Type B pancreatic cell (in vitro differentiated cells): ENCODE measurements around the gene CFAP57. TPM values are rescaled to one million over a fixed set of nuclear protein-coding genes. Genes with fewer than 3 reads are reported as not detected.
A peak's percentile ranks its signal among the peaks of the same experiment; 100 is the strongest.

Experiments used
- DNase-seq: peaks from one replicate; pipeline ENCODE4 v3.0.0; 2021; ENCODE audit warnings: mixed read lengths; ENCODE audit not compliant: unreplicated experiment; ENCODE audit errors: extremely low spot score
- H3K27ac Mint-ChIP-seq: 2 replicates; pipeline ENCODE4 v1.8.0; 2021; ENCODE audit warnings: mild to moderate bottlenecking, mixed read lengths
- H3K27me3 Mint-ChIP-seq: 2 replicates; pipeline ENCODE4 v1.8.0; 2021; ENCODE audit warnings: mixed read lengths
- H3K36me3 Mint-ChIP-seq: 2 replicates; pipeline ENCODE4 v1.8.0; 2021; ENCODE audit warnings: mixed read lengths
- H3K4me1 Mint-ChIP-seq: one replicate; pipeline ENCODE4 v1.8.0; 2021; ENCODE audit warnings: mixed read lengths; ENCODE audit not compliant: unreplicated experiment
- H3K4me3 Mint-ChIP-seq: 2 replicates; pipeline ENCODE4 v1.8.0; 2021; ENCODE audit warnings: mild to moderate bottlenecking, mixed read lengths
- H3K9me3 Mint-ChIP-seq: 2 replicates; pipeline ENCODE4 v1.8.0; 2021; ENCODE audit warnings: mixed read lengths
- total RNA-seq: library from RNA; stranded (reverse); gene quantifications from 2 replicates; pipeline ENCODE4 v1.2.1, GENCODE V29; 2021; ENCODE audit warnings: low replicate concordance
- TF ChIP-seq, protein P1 (sequence below): fragments of 200-600 bp; sonication (generic); conservative IDR thresholded peaks from 2 replicates; pipeline ENCODE4 v1.5.0; 2021; ENCODE audit warnings: antibody characterized with exemption, mild to moderate bottlenecking

Gene CFAP57
- total RNA-seq, 1 donor from 2014 or later, result 1.8 TPM

DNA sequence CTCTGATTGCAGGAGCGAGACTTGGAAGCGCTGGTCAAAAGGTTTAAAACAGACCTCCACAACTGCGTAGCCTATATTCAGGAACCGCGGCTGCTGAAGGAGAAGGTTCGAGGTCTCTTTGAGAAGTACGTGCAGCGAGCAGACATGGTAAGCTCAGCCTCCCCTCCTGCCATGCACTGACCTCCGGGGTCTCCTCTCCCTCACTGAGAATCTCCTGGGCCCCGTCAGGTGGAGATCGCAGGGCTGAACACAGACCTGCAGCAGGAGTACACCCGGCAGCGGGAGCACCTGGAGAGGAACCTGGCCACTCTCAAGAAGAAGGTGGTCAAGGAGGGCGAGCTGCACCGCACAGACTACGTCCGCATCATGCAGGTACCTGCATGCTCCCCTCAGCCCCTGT is 62.1 kb downstream of the CFAP57 start:
- H3K27ac Mint-ChIP-seq, result no peak overlapping the region
- no peaks in the 10 kb centered on the region for H3K27me3 Mint-ChIP-seq
- H3K9me3 Mint-ChIP-seq, result no peaks in the 10 kb centered on the region
- H3K4me1 Mint-ChIP-seq, result peaks cover 5% of the 10 kb centered on the region
- H3K36me3 Mint-ChIP-seq, result no peaks in the 10 kb centered on the region
- TF ChIP-seq, protein P1, sequence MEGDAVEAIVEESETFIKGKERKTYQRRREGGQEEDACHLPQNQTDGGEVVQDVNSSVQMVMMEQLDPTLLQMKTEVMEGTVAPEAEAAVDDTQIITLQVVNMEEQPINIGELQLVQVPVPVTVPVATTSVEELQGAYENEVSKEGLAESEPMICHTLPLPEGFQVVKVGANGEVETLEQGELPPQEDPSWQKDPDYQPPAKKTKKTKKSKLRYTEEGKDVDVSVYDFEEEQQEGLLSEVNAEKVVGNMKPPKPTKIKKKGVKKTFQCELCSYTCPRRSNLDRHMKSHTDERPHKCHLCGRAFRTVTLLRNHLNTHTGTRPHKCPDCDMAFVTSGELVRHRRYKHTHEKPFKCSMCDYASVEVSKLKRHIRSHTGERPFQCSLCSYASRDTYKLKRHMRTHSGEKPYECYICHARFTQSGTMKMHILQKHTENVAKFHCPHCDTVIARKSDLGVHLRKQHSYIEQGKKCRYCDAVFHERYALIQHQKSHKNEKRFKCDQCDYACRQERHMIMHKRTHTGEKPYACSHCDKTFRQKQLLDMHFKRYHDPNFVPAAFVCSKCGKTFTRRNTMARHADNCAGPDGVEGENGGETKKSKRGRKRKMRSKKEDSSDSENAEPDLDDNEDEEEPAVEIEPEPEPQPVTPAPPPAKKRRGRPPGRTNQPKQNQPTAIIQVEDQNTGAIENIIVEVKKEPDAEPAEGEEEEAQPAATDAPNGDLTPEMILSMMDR, result no peak
- no peak for DNase-seq
- no peak overlapping the region for H3K4me3 Mint-ChIP-seq

DNA sequence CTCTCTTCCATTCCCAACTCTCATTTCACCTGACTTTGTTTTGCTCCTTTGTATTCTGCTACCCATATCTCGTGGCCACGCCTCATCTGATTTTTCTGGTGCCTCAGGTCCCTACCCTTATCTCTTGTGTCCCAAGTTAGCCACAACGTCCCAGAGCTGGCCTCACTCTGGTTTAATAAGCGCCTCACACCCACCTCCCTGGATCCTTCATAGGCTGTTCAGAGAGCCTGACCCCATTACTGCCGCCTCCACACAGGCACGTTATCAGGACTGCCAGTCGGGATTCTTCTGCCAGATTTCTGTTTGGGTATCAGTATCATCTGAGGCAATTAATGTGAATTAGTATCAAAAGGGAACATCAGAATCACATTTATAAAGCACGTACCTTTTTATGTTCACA is 62.9 kb downstream of the CFAP57 start:
- Mint-ChIP-seq H3K36me3 (no peaks in the 10 kb centered on the region), H3K27me3 (no peaks in the 10 kb centered on the region), H3K4me1 (peaks cover 5% of the 10 kb centered on the region), H3K27ac (no peak overlapping the region), H3K4me3 (no peak overlapping the region), H3K9me3 (no peaks in the 10 kb centered on the region)
- no peak for DNase-seq
- TF ChIP-seq, protein P1, result no peak

DNA sequence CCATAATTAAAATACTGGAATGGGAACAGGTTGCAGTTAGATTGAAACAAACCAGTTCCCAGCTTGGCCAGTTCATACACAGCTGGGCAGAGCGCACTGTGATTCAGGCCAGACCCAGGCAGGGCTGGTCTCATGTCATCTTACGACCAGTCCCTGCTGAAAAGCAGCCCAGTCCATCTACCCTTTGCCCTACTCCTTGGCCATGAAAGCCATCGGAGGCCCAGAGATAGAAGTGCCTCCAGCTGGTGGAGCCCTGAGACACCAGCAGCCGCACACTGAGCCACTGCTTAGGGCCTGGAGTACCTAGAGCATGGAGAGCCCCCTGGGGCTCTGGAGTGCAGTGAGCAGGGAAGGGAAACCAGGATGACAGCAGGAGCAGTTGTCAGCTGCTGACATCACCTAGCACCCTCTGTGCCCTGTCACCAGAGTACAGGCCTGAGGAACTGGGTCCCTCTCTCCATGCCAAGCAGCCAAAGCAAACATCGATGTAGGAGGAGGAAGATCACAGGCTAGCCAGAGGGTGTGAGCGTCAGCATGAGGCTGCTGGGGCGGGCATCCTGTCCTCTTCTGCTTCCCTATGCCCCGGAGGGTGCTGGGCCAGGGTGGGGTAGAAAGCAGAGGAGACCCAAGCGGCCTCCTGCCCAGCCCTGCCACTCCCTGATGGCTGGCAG is 63.5 kb downstream of the CFAP57 start:
- Mint-ChIP-seq H3K4me1 (peaks cover 4% of the 10 kb centered on the region), H3K36me3 (no peaks in the 10 kb centered on the region), H3K9me3 (peaks cover 3% of the 10 kb centered on the region), H3K27me3 (no peaks in the 10 kb centered on the region), H3K4me3 (no peak overlapping the region), H3K27ac (no peak overlapping the region)
- TF ChIP-seq, protein P1, result no peak
- DNase-seq, result no peak

DNA sequence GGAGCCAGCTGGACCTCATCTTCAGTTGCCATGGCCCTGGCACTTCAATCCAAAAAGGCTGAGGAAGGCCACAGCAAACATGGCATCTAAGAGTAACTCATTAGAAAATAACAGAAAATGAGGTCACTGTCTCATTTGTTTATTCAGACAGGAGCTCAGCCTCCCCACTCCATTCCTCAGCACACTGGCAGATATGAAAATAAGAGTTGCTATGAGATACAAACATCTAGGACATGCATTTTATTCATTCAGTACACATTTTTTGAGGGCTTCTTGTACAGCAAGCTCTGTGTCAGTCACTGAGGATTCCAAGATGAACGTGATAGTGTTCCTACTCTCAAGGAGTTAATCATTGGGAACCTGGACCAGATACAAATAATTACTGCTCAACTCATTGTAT is 65.0 kb downstream of the CFAP57 start:
- Mint-ChIP-seq H3K4me3 (no peak overlapping the region), H3K4me1 (no peaks in the 10 kb centered on the region), H3K9me3 (peaks cover 4% of the 10 kb centered on the region), H3K36me3 (no peaks in the 10 kb centered on the region), H3K27me3 (no peaks in the 10 kb centered on the region), H3K27ac (no peak overlapping the region)
- no peak for DNase-seq
- TF ChIP-seq, protein P1, result no peak

DNA sequence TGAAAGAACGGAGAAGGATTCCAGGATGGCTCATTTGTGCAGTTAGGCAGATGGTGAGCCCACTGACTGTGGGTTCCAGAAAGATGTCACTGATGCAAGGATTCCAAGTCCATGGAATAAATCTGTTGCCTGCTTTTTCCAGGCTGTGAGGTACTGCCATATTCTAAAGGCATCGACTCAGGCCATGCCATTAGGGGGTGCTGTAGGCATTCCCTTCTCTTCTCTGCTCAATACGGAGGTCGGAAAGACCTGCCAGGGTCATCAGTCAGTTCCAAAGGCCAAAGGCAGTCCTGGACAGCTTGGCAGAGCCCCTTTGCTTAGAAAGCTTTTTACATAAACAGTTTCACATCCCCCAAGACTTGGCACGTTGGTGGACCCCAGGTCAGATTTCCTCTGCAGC is 66.0 kb downstream of the CFAP57 start:
- Mint-ChIP-seq H3K4me3 (no peak overlapping the region), H3K27me3 (no peaks in the 10 kb centered on the region), H3K36me3 (no peaks in the 10 kb centered on the region), H3K4me1 (no peaks in the 10 kb centered on the region), H3K27ac (peak overlapping the region; percentile 58), H3K9me3 (peaks cover 4% of the 10 kb centered on the region)
- TF ChIP-seq, protein P1, result peak; percentile 78
- no peak for DNase-seq

DNA sequence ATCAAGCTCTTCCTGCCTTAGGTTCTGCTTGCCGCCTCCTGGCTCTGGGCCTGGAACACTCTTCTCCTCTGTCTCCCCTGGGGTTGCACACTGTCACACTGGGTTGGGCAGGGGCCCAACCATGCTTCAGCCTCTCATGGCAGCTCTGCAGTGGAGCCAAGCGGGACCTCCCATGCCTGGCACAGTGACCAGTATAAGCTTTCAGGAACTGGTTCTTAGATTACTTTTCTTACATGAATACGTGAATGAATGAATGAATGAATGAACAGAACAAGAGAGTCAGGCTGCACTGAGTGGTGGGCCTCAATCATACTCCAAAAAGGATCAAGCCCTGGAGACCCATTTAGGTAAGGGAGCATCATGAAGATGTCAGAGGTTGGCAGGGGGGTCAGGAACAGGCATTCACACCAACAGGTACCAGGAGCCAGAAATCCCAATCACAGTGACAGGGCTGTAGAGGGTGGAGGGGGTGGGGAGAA is 66.9 kb downstream of the CFAP57 start:
- Mint-ChIP-seq H3K27ac (no peak overlapping the region), H3K4me3 (no peak overlapping the region), H3K27me3 (no peaks in the 10 kb centered on the region), H3K36me3 (no peaks in the 10 kb centered on the region), H3K9me3 (peaks cover 4% of the 10 kb centered on the region), H3K4me1 (no peaks in the 10 kb centered on the region)
- TF ChIP-seq, protein P1, result no peak
- no peak for DNase-seq
